SK-N-SH (cell line): ENCODE results near the gene USP2. TPM values are rescaled to one million over a fixed set of nuclear protein-coding genes. Genes with fewer than 3 reads are reported as not detected.

Source experiments
- CTCF ChIA-PET: fragments of 300-600, 350-600 bp; formaldehyde crosslinking; extraction: SDS; loops from one replicate; lab custom pipeline; 2021; lab: Yijun Ruan, JAX
- POLR2A ChIA-PET: fragments of 350-600 bp; sonication (Branson Sonifier 250); formaldehyde crosslinking; extraction: SDS; loops from one replicate; lab custom pipeline; 2020; ENCODE audit warnings: antibody characterized with exemption, inconsistent platforms; lab: Yijun Ruan, JAX
- DNase-seq: peaks from one replicate; pipeline ENCODE4 v3.0.0; 2012
- H2AFZ ChIP-seq: fragments of 200-600 bp; sonication (generic); 2 replicates; pipeline ENCODE4 v1.8.1; 2016; ENCODE audit warnings: antibody characterized with exemption, mild to moderate bottlenecking, low read depth
- H3F3A ChIP-seq: fragments of 200-600 bp; sonication (generic); replicated peaks from 2 replicates; pipeline ENCODE3; 2016; ENCODE audit warnings: antibody characterized with exemption, mild to moderate bottlenecking; ENCODE audit not compliant: insufficient read depth
- H3K27ac ChIP-seq, 2 experiments: fragments of 200-500 bp in 1 of 2; fragments of 200-600 bp in 1 of 2; sonication (Bioruptor generic) in 1 of 2; sonication (generic), shearing (Covaris generic) in 1 of 2; 2 replicates each; pipeline versions ENCODE4 v1.5.1 to v1.6.1; 2014 to 2016; ENCODE audit warnings: low read depth in 2 of 2, inconsistent platforms in 1 of 2, low read length in 1 of 2, mild to moderate bottlenecking in 1 of 2, mixed read lengths in 1 of 2
- H3K27me3 ChIP-seq: fragments of 200-600 bp; sonication (generic), shearing (Covaris generic); 2 replicates; pipeline ENCODE4 v1.6.1; 2016; ENCODE audit warnings: mixed run types; ENCODE audit not compliant: insufficient read depth
- H3K36me3 ChIP-seq, 2 experiments: fragments of 200-500 bp in 1 of 2; fragments of 200-600 bp in 1 of 2; sonication (Bioruptor generic) in 1 of 2; sonication (generic) in 1 of 2; replicated peaks in 1 of 2; 2 replicates each; pipeline versions ENCODE3 to v1.5.1; 2014 to 2016; ENCODE audit warnings: low read length in 1 of 2, mild to moderate bottlenecking in 1 of 2; ENCODE audit not compliant: insufficient read depth in 2 of 2, control insufficient read depth in 1 of 2
- H3K4me1 ChIP-seq, 2 experiments: fragments of 200-500 bp in 1 of 2; fragments of 200-600 bp in 1 of 2; sonication (Bioruptor generic) in 1 of 2; sonication (generic), shearing (Covaris generic) in 1 of 2; 2 replicates each; pipeline versions ENCODE4 v1.5.1 to v1.6.1; 2014 to 2016; ENCODE audit warnings: low read depth in 1 of 2, low read length in 1 of 2, mixed run types in 1 of 2; ENCODE audit not compliant: insufficient read depth in 2 of 2, control insufficient read depth in 1 of 2
- H3K4me2 ChIP-seq: fragments of 200-600 bp; sonication (generic), shearing (Covaris generic); 2 replicates; pipeline ENCODE4 v1.6.1; 2017; ENCODE audit warnings: mixed run types
- H3K4me3 ChIP-seq, 2 experiments: fragments of 200-500 bp in 1 of 2; fragments of 200-600 bp in 1 of 2; sonication (Bioruptor generic) in 1 of 2; sonication (generic), shearing (Covaris generic) in 1 of 2; 2 replicates each; pipeline versions ENCODE4 v1.5.1 to v1.8.1; 2014 to 2016; ENCODE audit warnings: low read depth in 2 of 2, inconsistent platforms in 1 of 2, low read length in 1 of 2, mild to moderate bottlenecking in 1 of 2, mixed read lengths in 1 of 2, moderate library complexity in 1 of 2
- H3K79me2 ChIP-seq: fragments of 200-600 bp; sonication (generic); 2 replicates; pipeline ENCODE4 v1.8.1; 2017; ENCODE audit warnings: mild to moderate bottlenecking; ENCODE audit not compliant: insufficient read depth
- H3K9ac ChIP-seq: fragments of 200-600 bp; sonication (generic); 2 replicates; pipeline ENCODE4 v1.6.1; 2017; ENCODE audit warnings: mixed run types
- H3K9me2 ChIP-seq: fragments of 200-600 bp; sonication (generic); 2 replicates; pipeline ENCODE4 v1.6.1; 2017; ENCODE audit warnings: mixed run types
- H3K9me3 ChIP-seq: fragments of 200-600 bp; sonication (generic); 2 replicates; pipeline ENCODE4 v1.6.1; 2017; ENCODE audit warnings: mixed run types, mild to moderate bottlenecking, moderate library complexity
- H4K20me1 ChIP-seq: fragments of 200-600 bp; sonication (generic); 2 replicates; pipeline ENCODE4 v1.6.1; 2017; ENCODE audit warnings: mild to moderate bottlenecking, mixed run types; ENCODE audit not compliant: insufficient read depth
- FOSL2 ChIP-seq: IDR thresholded peaks from 2 replicates; pipeline ENCODE4 v1.4.0; 2012; ENCODE audit warnings: low read depth, mild to moderate bottlenecking, moderate library complexity, borderline replicate concordance
- GATA2 ChIP-seq: sonication (generic); formaldehyde crosslinking; IDR thresholded peaks from 2 replicates; pipeline ENCODE4 v1.5.0; 2020; ENCODE audit warnings: mild to moderate bottlenecking, missing genetic modification reagents
- IRF3 ChIP-seq: fragments of 150-350 bp; IDR thresholded peaks from 2 replicates; pipeline ENCODE4 v1.6.1; 2016; ENCODE audit warnings: mild to moderate bottlenecking, low read depth, low read length
- MXI1 ChIP-seq: IDR thresholded peaks from 2 replicates; pipeline ENCODE4 v1.6.1; 2012; ENCODE audit warnings: mild to moderate bottlenecking, low read depth, low read length, improper control_type of control experiment
- NFIC ChIP-seq: IDR thresholded peaks from 2 replicates; pipeline ENCODE4 v1.4.0; 2012; ENCODE audit warnings: borderline replicate concordance
- RAD21 ChIP-seq: IDR thresholded peaks from 2 replicates; pipeline ENCODE4 v1.6.1; 2012; ENCODE audit warnings: mild to moderate bottlenecking, low read length
- TAF1 ChIP-seq: IDR thresholded peaks from 2 replicates; pipeline ENCODE4 v1.6.1; 2012; ENCODE audit warnings: low read depth, mild to moderate bottlenecking, low read length, moderate library complexity, borderline replicate concordance
- TCF12 ChIP-seq: IDR thresholded peaks from 2 replicates; pipeline ENCODE4 v1.4.0; 2012
- TEAD4 ChIP-seq: IDR thresholded peaks from 2 replicates; pipeline ENCODE4 v1.4.0; 2012; ENCODE audit warnings: mild to moderate bottlenecking, borderline replicate concordance; ENCODE audit not compliant: insufficient read depth
- WGBS: methylation state at CpG from one replicate; pipeline ENCODE4 v1.1.6; 2017; ENCODE audit warnings: low lambda C conversion rate; 5-methylcytosine and 5-hydroxymethylcytosine counted together
- polyA plus RNA-seq, 3 experiments: library from polyadenylated mRNA; depleted of rRNA; stranded (reverse); fragments of >200 nt; gene quantifications; 2 replicates each; pipeline ENCODE4 v1.2.3, GENCODE V29; 2012
- TF ChIP-seq, protein P1 (sequence below): IDR thresholded peaks from 2 replicates; pipeline ENCODE4; 2012
- TF ChIP-seq, protein P2 (sequence below): IDR thresholded peaks from 2 replicates; pipeline ENCODE4 v1.4.0; 2012; ENCODE audit warnings: low read depth, borderline replicate concordance

The USP2 gene
- polyA plus RNA-seq, 1 of the 3 experiments (the other 2 are of a cell fraction): 0.97 TPM

- WGBS: 47% methylated on average over 4 of the region's 9 CpGs
- Histone ChIP-seq H4K20me1 (no peaks in the 10 kb centered on the region), H3K9ac (peak overlapping the region; percentile 21; the same call in 1 of the 2 replicates), H3F3A (peaks cover 6% of the 10 kb centered on the region), H3K27me3 (no peaks in the 10 kb centered on the region), H3K9me3 (no peaks in the 10 kb centered on the region), H3K4me2 (peak overlapping the region; percentile 78), H3K36me3 (peaks cover 0 to 12% of the 10 kb centered on the region in 2 experiments), H3K4me3 (peak overlapping the region; percentile 14 to 41), H3K79me2 (peaks cover 31% of the 10 kb centered on the region), H2AFZ (peak overlapping the region; percentile 60; the same call in 1 of the 2 replicates), H3K4me1 (peaks cover 16 to 41% of the 10 kb centered on the region in 2 experiments; a peak in 3 of 4 replicates), H3K27ac (peak overlapping the region; percentile 55 to 62), H3K9me2 (no peaks in the 10 kb centered on the region)
- TF ChIP-seq GATA2 (CRISPR knock-in tag) (no peak), MXI1 (no peak), IRF3 (no peak), TEAD4 (no peak), TCF12 (0 out of 2 replicates have a peak, but pooled peaks have one; percentile 30), NFIC (no peak), TAF1 (no peak), FOSL2 (no peak), RAD21 (no peak)
- TF ChIP-seq, protein P1, sequence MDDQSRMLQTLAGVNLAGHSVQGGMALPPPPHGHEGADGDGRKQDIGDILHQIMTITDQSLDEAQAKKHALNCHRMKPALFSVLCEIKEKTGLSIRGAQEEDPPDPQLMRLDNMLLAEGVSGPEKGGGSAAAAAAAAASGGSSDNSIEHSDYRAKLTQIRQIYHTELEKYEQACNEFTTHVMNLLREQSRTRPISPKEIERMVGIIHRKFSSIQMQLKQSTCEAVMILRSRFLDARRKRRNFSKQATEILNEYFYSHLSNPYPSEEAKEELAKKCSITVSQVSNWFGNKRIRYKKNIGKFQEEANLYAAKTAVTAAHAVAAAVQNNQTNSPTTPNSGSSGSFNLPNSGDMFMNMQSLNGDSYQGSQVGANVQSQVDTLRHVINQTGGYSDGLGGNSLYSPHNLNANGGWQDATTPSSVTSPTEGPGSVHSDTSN: no peak
- TF ChIP-seq, protein P2, sequence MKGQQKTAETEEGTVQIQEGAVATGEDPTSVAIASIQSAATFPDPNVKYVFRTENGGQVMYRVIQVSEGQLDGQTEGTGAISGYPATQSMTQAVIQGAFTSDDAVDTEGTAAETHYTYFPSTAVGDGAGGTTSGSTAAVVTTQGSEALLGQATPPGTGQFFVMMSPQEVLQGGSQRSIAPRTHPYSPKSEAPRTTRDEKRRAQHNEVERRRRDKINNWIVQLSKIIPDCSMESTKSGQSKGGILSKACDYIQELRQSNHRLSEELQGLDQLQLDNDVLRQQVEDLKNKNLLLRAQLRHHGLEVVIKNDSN: peak; percentile 73; the same call in 1 of the 2 replicates
- CTCF ChIA-PET: interaction anchor here (0.6 to 8.6 kb wide), 52 partner anchors 8 to 793 kb away, joined by 3 to 191 read pairs (median 5); partner anchors contain the start of genes C2CD2L, CBL, HMBS and HYOU1
- POLR2A ChIA-PET: interaction anchor here (0.8 to 2.5 kb wide), 7 partner anchors 10 to 137 kb away, joined by 3 to 8 read pairs (median 7); partner anchors contain the start of gene CBL
- peak; percentile 74 for DNase-seq
Measured at GRCh38 chr11:119337581-119338317, 43.7 kb downstream of the USP2 start.
